ENCODE measurements around the gene APBB1. TPM values are rescaled to one million over a fixed set of nuclear protein-coding genes. Genes with fewer than 3 reads are reported as not detected.

APBB1 gene
- total and polyA plus RNA-seq, 9 of the 15 experiments (the other 6 are each of a cell fraction or from before 2014, with no cell fraction given): 0.04 to 0.73 (median 0.40) TPM

DNA sequence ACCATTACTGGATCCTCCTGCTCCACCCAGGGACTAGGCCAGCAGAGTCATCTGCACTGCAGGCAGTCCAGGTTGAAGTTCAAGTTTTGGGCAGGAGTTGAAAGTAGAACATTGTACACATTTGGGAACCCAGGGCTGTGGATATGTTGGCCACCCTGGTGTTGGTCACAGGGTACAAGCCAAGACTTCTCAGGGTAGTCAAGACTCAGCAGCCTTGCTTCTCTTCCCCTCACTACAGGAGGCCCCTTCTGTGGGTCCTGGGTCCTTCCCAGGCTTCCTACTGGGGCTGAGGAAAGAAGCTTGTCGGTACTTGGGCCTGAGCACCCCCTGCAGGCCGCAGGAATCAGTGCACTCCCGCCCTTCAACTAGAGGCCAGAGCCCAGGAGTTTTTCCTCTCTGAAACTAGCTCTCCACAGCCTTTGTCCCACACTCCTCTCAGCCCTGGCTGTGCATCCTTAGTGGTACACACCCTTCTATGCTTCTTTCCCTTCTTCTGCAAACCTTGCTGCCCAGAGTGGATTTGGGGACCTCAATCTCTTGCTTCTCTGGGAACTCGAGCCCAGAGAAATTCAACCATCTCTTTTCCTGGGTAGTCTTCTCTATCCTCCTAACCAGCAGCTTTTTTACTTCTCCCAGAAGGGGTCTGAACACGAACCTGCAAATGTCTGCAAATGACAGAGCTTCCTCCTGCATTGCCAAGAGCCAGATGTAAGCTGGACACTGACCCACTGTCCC is 24.5 kb upstream of the APBB1 start (continued):
- TF ChIP-seq, protein P1, sequence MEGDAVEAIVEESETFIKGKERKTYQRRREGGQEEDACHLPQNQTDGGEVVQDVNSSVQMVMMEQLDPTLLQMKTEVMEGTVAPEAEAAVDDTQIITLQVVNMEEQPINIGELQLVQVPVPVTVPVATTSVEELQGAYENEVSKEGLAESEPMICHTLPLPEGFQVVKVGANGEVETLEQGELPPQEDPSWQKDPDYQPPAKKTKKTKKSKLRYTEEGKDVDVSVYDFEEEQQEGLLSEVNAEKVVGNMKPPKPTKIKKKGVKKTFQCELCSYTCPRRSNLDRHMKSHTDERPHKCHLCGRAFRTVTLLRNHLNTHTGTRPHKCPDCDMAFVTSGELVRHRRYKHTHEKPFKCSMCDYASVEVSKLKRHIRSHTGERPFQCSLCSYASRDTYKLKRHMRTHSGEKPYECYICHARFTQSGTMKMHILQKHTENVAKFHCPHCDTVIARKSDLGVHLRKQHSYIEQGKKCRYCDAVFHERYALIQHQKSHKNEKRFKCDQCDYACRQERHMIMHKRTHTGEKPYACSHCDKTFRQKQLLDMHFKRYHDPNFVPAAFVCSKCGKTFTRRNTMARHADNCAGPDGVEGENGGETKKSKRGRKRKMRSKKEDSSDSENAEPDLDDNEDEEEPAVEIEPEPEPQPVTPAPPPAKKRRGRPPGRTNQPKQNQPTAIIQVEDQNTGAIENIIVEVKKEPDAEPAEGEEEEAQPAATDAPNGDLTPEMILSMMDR (IDR thresholded peaks at IDR 0.05 in 2 of 3, conservative IDR thresholded peaks at IDR 0.05 in 1 of 3; ENCODE audit: insufficient read depth in 2 of 3, low read depth in 1 of 3, low read length in 3 of 3): peak; percentile 86 to 92 (median 86)
- TF ChIP-seq EWSR1 (IDR thresholded peaks at IDR 0.05; ENCODE audit: borderline replicate concordance, low read depth, partially characterized antibody): no peak
- no peak for TF ChIP-seq JUNB (CRISPR knock-in tag; conservative IDR thresholded peaks at IDR 0.05)
- no peak for TF ChIP-seq CBX2 (IDR thresholded peaks at IDR 0.05; ENCODE audit: insufficient read depth, low read length, poor library complexity, severe bottlenecking)
- TF ChIP-seq DACH1 (IDR thresholded peaks at IDR 0.05; ENCODE audit: partially characterized antibody): no peak
- TF ChIP-seq ARHGAP35 (IDR thresholded peaks at IDR 0.05; ENCODE audit: partially characterized antibody): no peak
- no peak for TF ChIP-seq KAT8 (IDR thresholded peaks at IDR 0.05; ENCODE audit: low read depth)
- peak; percentile 24; the same call in 1 of the 2 replicates for TF ChIP-seq JUND (IDR thresholded peaks at IDR 0.05; ENCODE audit: borderline replicate concordance, low read depth, low read length)
- no peak for TF ChIP-seq JUND (tag; IDR thresholded peaks at IDR 0.05; ENCODE audit: borderline replicate concordance, low read depth, low read length)
- TF ChIP-seq, protein P2, sequence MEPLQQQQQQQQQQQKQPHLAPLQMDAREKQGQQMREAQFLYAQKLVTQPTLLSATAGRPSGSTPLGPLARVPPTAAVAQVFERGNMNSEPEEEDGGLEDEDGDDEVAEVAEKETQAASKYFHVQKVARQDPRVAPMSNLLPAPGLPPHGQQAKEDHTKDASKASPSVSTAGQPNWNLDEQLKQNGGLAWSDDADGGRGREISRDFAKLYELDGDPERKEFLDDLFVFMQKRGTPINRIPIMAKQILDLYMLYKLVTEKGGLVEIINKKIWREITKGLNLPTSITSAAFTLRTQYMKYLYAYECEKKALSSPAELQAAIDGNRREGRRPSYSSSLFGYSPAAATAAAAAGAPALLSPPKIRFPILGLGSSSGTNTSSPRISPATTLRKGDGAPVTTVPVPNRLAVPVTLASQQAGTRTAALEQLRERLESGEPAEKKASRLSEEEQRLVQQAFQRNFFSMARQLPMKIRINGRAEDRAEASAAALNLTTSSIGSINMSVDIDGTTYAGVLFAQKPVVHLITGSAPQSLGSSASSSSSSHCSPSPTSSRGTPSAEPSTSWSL (CRISPR knock-in tag; IDR thresholded peaks at IDR 0.05; ENCODE audit: borderline replicate concordance): no peak
- TF ChIP-seq RHOXF2B (CRISPR knock-in tag; conservative IDR thresholded peaks at IDR 0.05): no peak
- TF ChIP-seq TAF9B (IDR thresholded peaks at IDR 0.05; ENCODE audit: partially characterized antibody): no peak
- TF ChIP-seq, protein P3, sequence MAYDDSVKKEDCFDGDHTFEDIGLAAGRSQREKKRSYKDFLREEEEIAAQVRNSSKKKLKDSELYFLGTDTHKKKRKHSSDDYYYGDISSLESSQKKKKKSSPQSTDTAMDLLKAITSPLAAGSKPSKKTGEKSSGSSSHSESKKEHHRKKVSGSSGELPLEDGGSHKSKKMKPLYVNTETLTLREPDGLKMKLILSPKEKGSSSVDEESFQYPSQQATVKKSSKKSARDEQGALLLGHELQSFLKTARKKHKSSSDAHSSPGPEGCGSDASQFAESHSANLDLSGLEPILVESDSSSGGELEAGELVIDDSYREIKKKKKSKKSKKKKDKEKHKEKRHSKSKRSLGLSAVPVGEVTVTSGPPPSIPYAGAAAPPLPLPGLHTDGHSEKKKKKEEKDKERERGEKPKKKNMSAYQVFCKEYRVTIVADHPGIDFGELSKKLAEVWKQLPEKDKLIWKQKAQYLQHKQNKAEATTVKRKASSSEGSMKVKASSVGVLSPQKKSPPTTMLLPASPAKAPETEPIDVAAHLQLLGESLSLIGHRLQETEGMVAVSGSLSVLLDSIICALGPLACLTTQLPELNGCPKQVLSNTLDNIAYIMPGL (CRISPR knock-in tag; IDR thresholded peaks at IDR 0.05): no peak
- no peak for TF ChIP-seq ZNF274 (IDR thresholded peaks at IDR 0.05; ENCODE audit: borderline replicate concordance, low read depth, low read length)
- no peak for TF ChIP-seq MTA1 (IDR thresholded peaks at IDR 0.05; ENCODE audit: borderline replicate concordance)
- no peak for TF ChIP-seq ETS2 (tag; IDR thresholded peaks at IDR 0.05; ENCODE audit: borderline replicate concordance, poor library complexity, severe bottlenecking)
- no peak for TF ChIP-seq XRCC3 (IDR thresholded peaks at IDR 0.05)
- TF ChIP-seq ZNF668 (CRISPR knock-in tag; IDR thresholded peaks at IDR 0.05): no peak
- peak; percentile 74 to 76 for TF ChIP-seq RAD21 (CRISPR knock-in tag; conservative IDR thresholded peaks at IDR 0.05 in 1 of 2, IDR thresholded peaks at IDR 0.05 in 1 of 2)
- TF ChIP-seq KLF16 (IDR thresholded peaks at IDR 0.05): 0 out of 2 replicates have a peak, but pooled peaks have one; percentile 29
- TF ChIP-seq, protein P4, sequence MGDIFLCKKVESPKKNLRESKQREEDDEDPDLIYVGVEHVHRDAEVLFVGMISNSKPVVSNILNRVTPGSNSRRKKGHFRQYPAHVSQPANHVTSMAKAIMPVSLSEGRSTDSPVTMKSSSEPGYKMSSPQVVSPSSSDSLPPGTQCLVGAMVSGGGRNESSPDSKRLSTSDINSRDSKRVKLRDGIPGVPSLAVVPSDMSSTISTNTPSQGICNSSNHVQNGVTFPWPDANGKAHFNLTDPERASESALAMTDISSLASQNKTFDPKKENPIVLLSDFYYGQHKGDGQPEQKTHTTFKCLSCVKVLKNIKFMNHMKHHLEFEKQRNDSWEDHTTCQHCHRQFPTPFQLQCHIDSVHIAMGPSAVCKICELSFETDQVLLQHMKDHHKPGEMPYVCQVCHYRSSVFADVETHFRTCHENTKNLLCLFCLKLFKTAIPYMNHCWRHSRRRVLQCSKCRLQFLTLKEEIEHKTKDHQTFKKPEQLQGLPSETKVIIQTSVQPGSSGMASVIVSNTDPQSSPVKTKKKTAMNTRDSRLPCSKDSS (IDR thresholded peaks at IDR 0.05; ENCODE audit: low read depth, partially characterized antibody): no peak

All from K562 (cell line).